Epithelial cell of alveolus of lung (primary cell): Measurements from ENCODE around the gene R3HDML. TPM values are rescaled to one million over a fixed set of nuclear protein-coding genes. Genes with fewer than 3 reads are reported as not detected.

Experiments
- total RNA-seq: library from RNA; depleted of rRNA; stranded (reverse); fragments of >200 nt; gene quantifications from 2 replicates; pipeline ENCODE4 v1.2.1, GENCODE V29; 2015

R3HDML gene, protein sequence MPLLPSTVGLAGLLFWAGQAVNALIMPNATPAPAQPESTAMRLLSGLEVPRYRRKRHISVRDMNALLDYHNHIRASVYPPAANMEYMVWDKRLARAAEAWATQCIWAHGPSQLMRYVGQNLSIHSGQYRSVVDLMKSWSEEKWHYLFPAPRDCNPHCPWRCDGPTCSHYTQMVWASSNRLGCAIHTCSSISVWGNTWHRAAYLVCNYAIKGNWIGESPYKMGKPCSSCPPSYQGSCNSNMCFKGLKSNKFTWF
- total RNA-seq = not detected in 2 replicates

DNA sequence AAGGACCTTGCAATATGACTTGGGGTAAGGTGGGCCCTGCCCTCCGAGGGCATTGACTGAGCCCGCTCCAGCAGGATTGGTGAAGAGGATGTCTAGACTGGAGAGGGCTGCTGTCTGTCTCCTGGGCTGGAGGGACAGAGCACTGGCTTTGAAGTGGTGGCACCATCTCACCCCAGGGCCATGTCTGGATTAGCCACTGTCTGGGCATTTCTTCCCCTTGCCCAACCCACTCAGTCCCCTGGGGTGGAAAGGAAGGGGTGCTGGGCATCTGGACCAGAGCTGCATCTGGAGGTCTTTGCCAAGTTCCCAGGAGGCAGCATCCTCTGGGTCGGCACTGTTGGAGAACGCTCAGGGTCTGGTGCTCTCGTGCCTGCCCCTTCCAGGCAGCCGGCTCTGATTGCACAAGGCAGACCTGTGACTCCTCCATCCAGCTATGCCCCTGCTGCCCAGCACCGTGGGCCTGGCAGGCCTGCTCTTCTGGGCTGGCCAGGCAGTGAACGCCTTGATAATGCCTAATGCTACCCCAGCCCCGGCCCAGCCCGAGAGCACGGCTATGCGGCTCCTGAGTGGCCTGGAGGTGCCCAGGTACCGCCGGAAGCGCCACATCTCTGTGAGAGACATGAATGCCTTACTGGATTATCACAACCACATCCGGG, at the start of gene R3HDML:
R3HDML (plus strand) TSS at position 319 of the 656 bp plus-strand sequence; CDS start at position 434, 115 bp downstream.

DNA sequence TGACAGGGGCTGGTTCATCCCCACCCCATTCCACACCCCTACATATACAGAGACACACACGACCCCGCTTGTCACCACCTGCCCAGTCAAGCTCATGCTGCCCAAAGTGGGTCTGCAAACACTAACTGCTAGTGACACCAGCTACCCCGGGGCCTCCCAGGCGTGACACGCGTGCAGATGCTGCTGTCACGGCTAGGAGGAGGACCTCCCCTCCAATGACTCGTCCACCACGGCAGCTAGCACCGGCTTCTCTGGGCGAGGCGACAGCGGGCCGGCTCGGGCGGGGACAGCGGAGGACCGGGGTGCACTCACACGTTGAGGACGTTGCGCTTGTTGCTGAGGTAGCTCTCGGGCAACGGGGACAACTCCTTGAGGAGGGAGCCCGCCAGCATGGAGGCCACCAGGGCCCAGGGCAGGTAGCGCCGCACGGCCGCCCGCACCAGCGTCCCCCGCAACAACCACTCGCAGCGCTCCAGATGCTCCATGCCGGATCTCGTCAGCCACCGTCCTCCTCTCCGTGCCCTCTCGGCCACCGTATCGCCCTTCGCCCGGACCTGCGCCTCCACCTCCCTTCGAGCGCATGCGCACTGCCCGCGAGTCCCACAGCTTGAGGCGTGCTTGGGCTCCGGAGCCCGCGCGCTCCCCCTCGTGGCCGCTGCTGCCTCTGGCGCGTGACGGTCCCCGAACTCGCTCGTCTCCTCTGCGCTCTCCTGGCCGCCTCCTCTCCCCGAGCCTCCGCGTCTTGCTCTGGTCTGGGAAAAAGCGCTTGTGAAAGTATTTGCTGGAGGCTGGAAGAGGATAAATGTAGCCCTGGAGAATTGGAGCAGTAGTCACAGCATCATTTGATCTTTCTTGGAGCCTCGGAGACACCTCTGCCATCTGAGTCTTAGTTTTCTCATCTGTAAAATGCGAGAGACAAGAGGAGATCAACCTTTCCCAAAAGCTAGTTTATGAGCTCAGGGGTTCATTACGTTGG, 25.9 kb upstream of the R3HDML start, which contains the start of gene FITM2:
FITM2 (minus strand) TSS at position 539 of the 976 bp plus-strand sequence; CDS start at position 485, 54 bp downstream.

DNA sequence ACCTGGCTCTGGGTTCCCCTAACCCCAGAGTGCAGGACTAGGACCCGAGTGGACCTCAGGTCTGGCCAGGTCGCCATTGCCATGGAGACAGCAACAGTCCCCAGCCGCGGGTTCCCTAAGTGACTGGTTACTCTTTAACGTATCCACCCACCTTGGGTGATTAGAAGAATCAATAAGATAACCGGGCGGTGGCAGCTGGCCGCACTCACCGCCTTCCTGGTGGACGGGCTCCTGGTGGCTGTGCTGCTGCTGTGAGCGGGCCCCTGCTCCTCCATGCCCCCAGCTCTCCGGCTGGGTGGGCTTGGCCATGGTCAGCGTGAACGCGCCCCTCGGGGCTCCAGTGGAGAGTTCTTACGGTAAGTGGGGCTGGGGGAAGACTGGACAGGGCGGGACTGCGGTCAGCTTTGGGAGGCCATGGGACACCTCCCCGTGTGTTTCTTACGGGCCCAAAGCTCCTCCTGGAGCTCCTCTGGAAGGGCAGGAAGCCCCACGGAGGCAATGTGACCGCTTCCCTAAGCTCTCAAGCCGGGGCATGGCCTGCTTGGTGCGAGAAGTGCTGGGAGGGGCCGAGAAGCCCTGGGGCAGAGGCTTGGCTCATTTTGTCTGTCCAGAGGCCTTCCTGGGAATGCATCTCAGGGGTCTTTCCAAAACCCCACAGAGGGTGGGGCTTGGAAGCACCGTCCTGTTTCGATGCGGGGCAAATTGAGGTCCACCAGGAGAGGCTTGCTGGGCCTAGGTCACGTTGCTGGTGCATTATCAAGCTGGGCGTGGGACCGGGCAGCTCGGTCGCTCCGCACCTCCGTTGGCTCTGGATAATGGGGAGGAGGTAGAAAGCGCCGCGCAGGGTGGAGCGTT, 18.9 kb downstream of the R3HDML start, which contains the start of gene HNF4A:
HNF4A (plus strand) TSS at position 202 of the 855 bp plus-strand sequence; CDS start at position 308, 106 bp downstream.

Other genes with a start within 250 kb of the R3HDML start
- gene JPH2, start 149.9 kb upstream of the R3HDML start, total RNA-seq = 0.16 and 0.39 TPM in 2 replicates
- gene OSER1, start 126.3 kb upstream of the R3HDML start, total RNA-seq = 27.4 and 42.9 TPM in 2 replicates
- gene GDAP1L1, start 89.7 kb upstream of the R3HDML start, total RNA-seq = not detected in 2 replicates
- gene FITM2, start 25.8 kb upstream of the R3HDML start, total RNA-seq = 3.6 and 6.4 TPM in 2 replicates
- not detected in 2 replicates for gene HNF4A, start 18.7 kb downstream of the R3HDML start, total RNA-seq
- 13.1 and 13.9 TPM in 2 replicates for gene TTPAL, start 138.8 kb downstream of the R3HDML start, total RNA-seq
- gene SERINC3, start 185.0 kb downstream of the R3HDML start, total RNA-seq = 74.5 and 93.3 TPM in 2 replicates
- gene PKIG, start 245.5 kb downstream of the R3HDML start, total RNA-seq = 65.7 and 68.3 TPM in 2 replicates